NCI-H345 (cell line): ENCODE results near the gene BST2.

Experiments used
- DNase-seq: peaks from one replicate; lab custom pipeline; 2025; lab: John Stamatoyannopoulos, UW

Gene BST2

DNA sequence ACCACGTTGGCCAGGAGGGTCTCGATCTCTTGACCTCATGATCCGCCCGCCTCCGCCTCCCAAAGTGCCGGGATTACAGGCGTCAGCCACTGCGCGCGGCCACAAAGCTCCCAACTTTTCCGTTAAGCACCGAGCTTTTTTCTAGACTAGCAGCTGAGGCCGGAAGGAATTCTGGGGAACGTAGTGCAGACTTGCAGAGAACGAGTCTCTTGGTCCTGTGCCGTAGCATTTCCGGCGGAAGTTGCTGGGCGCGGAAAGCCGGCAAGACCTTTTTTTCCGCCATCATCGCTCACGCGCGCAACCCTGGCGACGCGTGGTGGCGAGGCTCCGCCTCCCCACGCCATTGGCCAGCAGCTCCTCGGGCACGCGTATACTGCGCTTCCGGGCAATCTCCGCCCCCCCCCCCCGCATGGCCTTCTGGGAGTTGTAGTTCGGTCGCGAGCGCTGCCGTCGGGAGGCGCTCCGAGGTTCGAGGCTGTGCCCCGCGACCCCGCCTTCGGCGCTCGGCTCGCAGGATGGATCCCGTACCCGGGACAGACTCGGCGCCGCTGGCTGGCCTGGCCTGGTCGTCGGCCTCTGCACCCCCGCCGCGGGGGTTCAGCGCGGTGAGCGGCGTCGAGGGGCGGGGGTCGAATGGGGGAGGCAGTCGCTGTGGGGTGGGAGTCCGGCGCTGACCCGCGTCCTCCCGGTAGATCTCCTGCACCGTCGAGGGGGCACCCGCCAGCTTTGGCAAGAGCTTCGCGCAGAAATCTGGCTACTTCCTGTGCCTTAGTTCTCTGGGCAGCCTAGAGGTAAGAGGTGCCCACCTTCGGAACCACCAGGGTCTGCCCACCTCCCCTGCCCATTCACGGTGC, 14.4 kb upstream of the BST2 start, which contains the start of gene MVB12A:
TSS of gene MVB12A (plus strand) at position 427 of the 854 bp plus-strand sequence. CDS start at position 516, 89 bp downstream.
- DNase-seq = peak; percentile 97

DNA sequence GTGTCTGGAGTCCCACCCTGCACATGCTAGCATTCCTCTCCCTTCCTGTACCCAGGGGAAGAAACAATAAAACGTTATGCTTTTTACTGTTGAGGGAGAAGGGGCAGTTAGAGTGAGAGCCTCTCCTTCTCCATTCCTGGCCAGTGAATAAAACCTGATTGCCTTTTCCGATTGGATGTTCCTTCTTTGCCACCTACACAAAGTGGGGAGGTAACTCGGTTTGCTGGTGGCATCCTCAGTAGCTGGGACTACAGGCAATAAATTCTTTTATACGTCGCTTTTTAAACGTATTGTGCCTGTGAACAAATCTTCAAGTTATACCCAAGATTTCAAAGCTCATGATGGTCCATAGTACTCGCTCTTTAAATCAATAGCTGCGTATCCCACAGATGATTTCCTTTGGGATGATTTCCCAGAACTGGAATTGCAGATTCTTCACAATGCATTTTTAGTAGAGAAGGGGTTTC, 13.8 kb upstream of the BST2 start:
- no peak for DNase-seq

DNA sequence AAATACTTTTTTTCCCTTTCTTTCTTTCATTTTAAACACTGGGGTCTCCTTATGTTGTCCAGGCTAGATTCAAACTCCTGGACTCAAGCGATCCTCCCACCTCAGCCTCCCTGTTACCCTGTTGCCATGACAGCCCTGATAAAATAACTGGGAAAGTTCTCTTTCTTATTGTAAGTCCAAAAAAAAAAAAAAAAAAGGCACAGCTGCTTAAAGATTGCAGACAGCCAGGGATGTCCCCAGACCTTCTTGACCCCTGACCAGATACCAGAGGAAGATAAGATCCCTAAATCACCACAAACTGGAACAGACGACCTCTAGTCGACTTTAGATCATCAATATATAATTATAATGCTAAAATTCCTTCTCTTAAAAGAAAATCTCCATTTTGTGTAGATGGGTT, 13.3 kb upstream of the BST2 start:
- DNase-seq = no peak

DNA sequence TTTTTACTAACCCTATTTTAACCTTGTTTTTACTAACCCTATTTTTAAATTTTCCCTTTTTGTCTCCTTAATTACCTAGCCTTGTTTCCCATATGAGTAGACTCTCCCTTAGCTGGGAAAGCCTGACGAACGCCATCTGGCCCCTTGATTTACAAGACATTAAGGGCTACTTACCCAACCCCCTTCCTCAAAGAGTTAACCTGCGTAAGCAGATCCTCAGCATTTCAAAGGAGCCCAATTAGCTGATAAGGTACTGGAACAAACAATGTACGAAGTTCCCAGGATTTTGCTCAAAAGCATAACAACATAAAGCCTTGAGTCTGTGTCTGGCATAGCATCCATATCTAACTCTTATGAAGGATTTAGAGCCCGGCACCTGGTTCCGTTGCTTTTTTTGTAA, 9.7 kb upstream of the BST2 start:
- no peak for DNase-seq

DNA sequence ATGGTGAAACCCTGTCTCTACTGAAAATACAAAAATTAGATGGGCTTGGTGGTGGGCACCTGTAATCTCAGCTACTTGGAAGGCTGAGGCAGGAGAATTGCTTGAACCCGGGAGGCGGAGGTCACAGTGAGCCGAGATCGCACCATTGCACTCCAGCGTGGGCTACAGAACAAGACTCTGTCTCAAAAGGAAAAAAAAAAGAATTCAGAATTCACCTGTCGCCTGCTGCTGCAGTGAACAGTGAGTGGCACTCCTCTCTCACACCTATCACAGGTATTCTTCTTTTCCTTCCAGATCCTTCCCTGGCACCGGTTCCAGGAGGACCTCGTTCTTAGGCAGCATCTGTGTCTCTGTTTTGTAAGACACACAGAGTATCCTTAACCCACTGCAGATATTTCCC, 8.7 kb upstream of the BST2 start:
- no peak for DNase-seq

DNA sequence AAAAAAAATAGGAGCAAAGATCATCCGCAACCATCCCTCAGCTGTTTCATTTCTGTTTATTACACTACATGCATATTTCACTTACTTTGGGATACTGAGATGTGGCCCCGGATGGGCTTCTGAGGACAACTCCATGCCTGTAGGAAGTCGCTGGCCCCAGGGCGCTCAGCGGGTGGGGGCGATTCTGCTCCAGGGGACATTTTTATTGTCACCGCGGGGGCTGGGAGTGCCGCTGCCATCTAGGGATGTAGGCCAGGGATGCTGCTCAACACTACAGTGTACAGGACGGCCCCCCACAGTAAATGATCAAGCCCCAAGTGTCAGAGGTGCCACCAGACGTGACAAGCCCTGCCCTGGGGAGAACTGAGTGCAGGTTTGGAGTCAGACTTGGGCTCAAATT, 6.4 kb upstream of the BST2 start:
- DNase-seq = no peak

DNA sequence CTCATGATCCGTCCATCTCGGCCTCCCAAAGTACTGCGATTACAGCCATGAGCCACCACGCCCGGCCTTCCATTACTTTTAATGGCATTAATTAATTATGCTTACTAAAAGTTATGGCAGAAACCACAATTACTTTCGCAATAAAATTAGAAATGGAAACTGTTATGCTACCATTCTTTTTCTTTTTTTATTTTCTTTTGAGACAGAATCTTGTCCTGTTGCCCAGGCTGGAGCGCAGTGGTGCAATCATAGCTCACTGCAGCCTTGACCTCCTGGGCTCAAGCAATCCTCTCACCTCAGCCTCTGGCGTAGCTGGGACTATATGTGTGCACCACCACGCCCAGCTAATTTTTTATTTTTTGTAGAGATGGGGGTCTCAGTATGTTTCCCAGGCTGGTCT, 4.6 kb upstream of the BST2 start:
- no peak for DNase-seq

DNA sequence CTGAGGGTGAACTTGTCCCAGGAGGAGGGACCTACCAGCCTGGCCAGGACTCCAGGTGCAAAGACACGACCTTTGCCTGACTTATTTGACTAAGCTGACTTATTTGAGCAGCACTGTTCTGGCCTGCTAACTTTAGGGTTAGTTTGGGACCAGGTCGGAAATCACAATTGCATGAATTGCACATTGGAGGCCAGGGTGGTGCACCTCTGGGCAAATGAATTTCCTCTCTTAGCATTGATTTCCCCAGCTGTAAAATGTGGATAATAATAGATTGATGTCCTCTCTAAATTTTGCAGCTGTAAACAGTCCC, 1.4 kb upstream of the BST2 start:
- DNase-seq = no peak

DNA sequence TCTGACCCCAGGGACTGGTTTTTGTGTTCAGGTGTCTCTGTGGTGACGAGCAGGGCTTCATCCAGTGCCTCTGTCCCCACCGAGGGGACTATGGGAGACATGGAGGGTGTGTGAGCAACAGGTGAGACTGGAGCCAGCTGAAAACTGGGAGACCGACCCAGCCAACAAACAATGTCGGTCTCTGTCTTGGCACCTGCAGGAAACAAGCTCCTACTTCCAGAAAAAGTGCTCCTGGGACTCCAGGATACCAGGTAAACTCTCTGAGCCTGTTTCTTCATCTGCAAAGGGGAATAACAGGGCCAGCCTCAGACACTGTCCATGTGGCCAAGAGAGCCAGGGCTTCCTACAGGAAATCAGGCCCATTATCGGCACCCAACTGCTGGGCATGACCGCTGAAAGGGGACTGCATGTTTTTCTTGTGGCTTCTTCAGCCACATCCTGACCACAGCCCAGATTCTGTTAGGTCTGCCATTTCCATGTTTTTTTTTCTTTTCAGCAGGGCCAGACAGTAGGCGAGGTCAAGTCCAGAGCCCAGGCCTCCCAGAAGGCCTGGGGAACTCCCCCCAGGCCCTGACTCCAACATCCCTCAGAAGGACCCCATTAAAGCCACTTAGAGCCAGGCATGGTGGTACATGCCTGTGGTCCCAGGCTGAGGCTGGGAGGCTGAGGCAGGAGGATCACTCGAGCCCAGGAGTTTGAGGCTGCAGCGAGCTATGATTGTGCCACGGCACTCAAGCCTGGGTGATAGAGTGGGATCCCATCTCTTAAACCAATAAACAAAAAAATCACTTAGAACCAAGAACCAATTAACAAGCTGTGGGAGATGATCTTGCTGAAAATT, 836 bp upstream of the BST2 start:
- no peak for DNase-seq

DNA sequence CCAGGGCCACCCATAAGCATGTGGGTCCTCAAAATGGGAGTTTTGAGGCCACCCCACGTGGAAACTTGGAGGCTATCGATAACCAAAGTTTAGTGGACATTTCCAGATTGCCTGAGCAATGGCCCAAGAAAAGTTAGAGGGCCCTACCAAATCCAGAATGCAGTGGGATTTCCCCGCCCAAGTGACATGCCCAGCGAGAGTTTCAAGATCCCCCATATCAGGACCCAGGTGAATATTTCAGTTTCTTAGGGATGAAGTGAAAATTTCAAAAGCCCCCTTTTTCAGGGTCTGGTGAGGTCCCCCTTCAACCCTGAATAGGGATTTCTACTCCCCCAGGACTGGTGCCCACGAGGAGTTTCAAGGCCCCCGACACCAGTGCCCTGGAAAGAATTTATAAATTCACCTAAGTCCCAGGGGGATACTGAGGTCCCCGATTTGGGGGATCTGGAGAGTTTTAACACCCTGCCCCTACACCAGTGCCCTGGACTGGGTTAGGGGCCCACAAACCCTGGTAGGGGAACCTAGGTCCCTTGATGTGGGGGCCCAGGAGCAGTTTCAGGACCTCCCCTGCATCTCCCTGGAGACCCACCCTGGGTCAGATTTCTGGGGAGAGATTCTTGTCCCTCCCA, 695 bp downstream of the BST2 start:
- DNase-seq = no peak

DNA sequence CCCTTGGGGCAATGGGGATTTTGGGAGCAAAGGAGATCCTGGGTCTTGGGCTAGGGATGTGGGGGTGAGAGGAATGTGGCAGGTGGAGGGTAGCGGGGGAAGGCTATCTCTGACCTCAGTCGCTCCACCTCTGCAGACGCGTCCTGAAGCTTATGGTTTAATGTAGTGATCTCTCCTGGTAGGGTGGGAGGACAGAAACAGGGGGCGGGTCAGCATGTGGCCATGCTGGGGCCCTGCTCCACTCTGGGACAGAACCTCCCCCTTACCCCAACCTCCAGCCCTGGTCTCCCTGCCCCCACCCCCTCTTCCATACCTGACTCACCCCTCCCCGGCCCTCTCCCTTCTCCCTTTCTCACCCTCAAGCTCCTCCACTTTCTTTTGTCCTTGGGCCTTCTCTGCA, 1.4 kb downstream of the BST2 start:
- no peak for DNase-seq

DNA sequence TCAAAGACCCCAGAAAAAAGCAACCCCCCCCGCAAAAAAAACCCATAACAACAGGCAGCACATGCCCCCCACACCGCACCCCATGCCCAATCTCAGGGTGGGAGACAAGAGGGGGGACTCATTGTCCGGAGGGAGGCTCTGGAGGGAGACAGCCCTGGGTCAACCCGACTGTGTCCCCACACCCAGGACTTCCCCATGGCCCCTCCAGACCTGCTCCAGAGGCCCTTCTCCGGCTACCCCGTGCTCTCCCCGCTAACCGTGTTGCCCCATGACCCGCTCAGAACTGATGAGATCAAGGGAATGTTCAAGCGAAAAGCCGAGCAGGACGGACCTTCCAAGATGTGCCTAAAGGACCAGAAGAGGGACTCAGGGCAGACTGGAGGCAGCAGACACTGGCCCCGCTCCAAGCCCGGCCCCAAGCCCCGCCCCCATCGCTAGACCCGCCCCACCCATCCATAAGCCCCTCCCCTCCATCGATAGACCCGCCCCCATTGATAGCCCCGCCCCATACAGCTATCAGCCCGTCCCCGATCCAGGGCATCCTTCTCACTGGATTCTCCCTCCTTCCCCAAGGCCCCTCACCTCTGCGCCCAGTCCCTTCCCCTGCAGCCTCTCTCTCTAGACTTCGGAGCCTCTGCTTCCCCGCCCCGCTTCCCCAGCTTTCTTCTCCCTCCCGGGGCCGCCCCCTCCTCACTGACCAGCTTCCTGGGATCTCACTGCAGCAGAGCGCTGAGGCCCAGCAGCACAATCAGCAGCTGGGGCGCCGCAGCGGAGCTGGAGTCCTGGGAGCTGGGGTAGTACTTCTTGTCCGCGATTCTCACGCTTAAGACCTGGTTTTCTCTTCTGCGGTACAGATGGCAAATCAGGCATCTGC, 2.2 kb downstream of the BST2 start:
- no peak for DNase-seq

DNA sequence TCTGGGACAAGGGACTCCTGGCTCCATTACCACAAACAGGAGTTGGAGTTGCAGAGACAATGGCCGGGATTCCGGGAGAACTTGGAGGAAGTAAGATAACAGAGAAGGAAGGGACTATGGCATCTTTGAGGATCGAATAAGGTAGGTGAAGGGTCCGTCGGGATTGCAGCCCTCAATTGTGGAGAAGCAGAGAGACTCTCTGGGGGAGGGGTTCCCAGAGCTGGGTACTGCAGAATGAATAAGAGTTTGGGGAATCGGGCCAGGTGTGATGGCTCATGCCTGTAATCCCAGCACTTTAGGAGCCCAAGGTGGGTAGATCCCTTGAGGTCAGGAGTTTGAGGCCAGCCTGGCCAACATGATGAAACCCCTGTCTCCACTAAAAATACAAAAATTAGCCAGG, 3.8 kb downstream of the BST2 start:
- DNase-seq = no peak

DNA sequence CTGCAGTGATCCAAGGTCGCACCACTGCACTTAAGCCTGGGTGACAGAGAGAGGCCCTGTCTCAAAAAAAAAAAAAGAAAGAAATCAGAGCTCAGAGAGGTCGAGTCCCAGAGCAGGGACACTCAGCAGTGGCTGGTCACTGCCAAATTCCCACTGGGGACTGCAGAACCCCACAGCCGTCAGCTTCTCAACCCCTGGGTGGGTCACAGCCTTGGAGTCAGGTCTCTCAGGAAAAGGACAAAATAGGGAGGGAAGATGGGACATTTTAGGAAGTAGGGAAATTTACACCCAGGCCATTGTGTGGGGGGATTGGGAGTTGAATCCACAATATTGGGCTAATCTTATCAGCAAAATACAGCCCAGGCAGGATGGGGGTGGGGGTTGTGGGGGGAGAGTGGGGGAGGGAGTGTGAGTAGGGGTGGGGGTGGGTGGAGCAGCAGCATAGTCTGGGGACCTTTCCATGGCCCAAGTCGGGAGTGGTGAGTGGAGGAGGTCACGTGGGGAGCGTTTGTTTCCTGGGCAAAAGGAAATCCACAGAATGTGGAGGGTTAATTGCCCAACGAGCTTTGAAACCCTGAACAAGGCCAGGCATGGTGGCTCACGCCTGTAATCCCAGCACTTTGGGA, 6.4 kb downstream of the BST2 start:
- no peak for DNase-seq

DNA sequence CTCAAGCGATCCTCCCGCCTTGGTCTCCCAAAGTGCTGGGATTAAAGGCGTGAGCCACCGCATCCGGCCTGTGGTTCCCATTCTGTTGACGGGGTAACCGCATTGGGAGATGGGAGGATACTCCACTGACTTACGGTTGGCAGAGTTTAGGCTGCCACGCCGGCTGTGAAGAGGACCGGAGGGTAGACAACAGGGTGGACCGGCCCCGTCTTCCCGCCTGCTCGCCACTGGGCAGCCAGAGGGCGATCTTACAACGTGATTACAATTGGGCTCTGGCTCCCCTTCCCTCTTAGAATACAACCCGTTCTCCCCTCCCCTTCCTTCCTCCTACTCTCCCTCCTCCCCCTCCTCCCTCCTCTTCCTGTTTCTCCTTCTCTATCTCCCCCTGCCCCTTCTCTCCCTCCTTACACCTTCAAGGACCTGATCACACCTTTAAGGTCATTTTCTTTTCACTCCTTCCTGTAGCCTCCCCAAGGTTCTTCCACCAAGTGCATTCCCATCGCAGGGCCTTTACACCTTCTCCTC, 10.5 kb downstream of the BST2 start:
- DNase-seq = no peak

DNA sequence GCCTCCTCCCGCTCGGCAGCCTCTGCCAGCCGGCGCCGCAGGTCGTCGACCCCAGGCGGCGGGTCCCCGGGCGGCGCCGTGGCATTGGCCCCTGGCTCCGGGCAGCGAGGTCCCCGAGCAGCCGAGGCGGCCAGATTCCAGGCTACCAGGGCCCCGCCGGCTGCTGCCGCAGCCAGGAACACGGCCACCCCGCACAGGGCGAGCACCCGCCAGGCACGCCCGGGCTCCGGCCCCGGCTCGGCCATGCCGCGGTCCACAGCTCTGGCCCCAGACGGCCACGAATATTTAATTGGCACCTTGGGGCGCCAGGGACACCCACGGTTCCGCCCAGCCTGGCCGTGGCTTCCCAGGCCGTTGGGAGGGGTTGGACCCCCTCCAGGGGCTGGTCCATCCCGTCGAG, 11.5 kb downstream of the BST2 start, which contains the start of gene CCDC194:
TSS of gene CCDC194 (minus strand) at position 283 of the 400 bp plus-strand sequence. CDS start at position 245, 38 bp downstream.
- no peak for DNase-seq

DNA sequence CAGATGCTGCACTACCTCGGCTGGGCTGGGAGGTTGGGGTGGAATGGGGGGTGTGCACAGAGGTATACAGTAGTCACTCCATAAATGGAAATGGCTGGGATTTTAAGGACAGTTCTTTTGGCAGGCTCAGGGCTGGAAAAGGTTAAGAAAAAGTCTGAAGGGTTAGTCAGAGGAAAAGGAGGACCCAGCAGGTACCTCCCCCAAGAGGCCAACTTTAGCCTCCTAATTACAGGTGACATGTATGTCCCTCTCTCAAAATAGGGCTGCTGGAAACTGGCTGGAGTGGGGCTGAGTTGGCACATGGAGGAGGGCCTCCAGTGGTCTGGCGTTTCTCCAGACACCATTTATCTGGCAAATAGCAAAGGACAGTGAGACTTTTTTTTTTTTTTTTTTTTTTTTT, 12.4 kb downstream of the BST2 start:
- no peak for DNase-seq

DNA sequence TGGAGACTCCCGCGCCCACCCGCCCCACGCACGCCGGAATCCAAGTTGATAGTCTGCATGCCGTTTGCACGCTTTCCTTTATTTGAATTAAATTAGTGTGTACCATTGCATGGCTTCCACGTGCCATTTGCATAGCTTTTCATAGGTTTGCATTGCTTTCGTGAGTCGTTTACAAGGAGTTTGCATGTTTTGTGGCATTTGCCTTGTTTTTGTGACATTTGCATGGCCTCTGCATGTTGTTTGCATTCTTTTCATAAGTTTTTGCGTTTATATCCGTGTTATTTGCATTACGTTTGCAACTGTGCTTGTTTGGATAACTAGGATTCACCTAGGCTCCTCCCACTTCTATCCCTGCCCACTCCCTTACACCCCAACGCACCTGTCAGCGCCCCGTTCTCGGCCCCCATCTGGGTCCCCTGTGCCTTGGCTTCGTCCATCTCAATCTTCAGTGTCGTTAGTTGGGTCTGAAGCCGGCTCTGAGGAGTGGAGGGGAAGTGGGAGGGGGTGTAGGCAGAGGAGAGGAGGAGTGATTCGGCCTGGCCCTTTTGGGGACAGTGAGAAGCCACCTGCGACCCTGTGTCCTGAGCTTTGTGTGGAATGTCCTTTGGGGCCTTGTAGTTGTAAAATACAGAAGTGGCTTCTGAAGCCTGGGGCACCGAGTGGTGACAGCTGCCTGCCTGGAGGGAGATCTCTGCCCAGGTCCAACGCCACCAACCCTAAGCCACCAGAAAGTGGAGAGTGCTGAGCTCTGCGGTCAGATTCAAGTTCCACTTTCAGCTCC, 13.9 kb downstream of the BST2 start:
- DNase-seq = no peak

DNA sequence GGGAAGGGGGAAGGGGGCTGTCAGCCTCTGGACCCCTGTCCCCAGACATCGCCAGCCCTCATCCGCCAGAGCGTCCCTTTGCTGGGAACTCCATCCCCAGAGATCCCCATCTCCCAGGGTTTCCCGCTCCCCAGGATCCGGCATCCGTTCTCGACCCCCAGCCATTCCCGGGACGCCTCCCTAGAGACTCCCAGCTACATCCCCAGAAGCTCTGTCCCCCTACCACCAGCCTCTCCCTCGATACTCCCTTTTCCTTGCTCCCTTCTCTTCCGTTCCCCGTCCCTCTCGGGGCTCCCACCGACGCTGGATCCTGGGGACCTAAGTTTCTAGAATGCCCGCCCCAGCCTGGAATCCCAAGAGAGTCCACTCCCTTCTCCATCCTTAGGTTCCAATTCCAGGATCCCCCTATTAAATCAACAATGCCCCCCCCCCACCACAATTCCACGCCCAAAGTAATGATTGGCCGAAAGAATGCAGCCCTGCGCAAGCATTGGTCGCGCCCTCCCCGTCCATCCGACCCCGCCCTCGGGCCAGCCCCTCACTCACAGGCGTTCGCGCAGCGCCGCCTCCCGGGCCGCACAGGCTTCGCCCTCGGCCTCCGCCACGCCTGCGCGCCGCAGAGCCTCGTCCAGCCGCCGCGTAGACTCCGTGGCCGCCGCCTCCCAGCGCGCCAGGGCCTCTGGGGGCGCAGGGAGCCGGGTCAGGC, 14.6 kb downstream of the BST2 start:
- peak; percentile 90 for DNase-seq
